Body of pancreas (tissue), 4 donors: ENCODE results near the gene SLAMF7. TPM values are rescaled to one million over a fixed set of nuclear protein-coding genes. Genes with fewer than 3 reads are reported as not detected.

Experiments used
- ATAC-seq: fragments of 150-250 bp; one replicate; pipeline ENCODE4 v1.9.1; 2016
- DNase-seq, 4 donors: peaks; one replicate each; pipeline ENCODE4 v3.0.0-alpha.2; 2019
- H3K27ac ChIP-seq, 4 donors: fragments of 200-600 bp; sonication (generic); 1 replicate in 3 of 4; 2 replicates in 1 of 4; pipeline versions ENCODE4 v1.5.1 to v1.6.1; 2016 to 2019; ENCODE audit warnings: mild to moderate bottlenecking in 1 of 4, mixed read lengths in 1 of 4, moderate library complexity in 1 of 4
- H3K27me3 ChIP-seq, 2 donors: fragments of 200-600 bp; sonication (generic); one replicate each; pipeline ENCODE4 v1.6.0; 2016; ENCODE audit warnings: mild to moderate bottlenecking in 1 of 2
- H3K36me3 ChIP-seq, 2 donors: fragments of 200-600 bp; sonication (generic); replicated peaks in 1 of 2; 2 replicates each; pipeline ENCODE4 v1.5.1; 2016; ENCODE audit warnings: low read depth in 2 of 2; ENCODE audit not compliant: insufficient read depth in 1 of 2
- H3K4me1 ChIP-seq: fragments of 200-600 bp; sonication (generic); one replicate; pipeline ENCODE4 v1.6.0; 2016
- H3K4me3 ChIP-seq, 2 donors: fragments of 200-600 bp; sonication (generic); 1 replicate in 1 of 2; 2 replicates in 1 of 2; pipeline ENCODE4 v1.5.1; 2016 to 2019
- H3K9me3 ChIP-seq, 3 donors: fragments of 200-600 bp; sonication (generic); 1 replicate in 2 of 3; 2 replicates in 1 of 3; pipeline ENCODE4 v1.5.1; 2016
- CTCF ChIP-seq, 7 experiments: fragments of 450-650 bp in 4 of 7; fragments of 200-600 bp in 3 of 7; sonication (generic) in 3 of 7; IDR thresholded peaks; one replicate each; pipeline ENCODE4 v1.5.1; 2016 to 2019; ENCODE audit warnings: antibody characterized with exemption in 7 of 7
- POLR2A ChIP-seq, 3 donors: fragments of 450-650 bp; IDR thresholded peaks; one replicate each; pipeline ENCODE4 v1.6.1; 2016; ENCODE audit warnings: antibody characterized with exemption in 3 of 3, mild to moderate bottlenecking in 2 of 3
- WGBS, 2 donors: methylation state at CpG; one replicate each; pipeline ENCODE4 v1.1.5; 2017; 5-methylcytosine and 5-hydroxymethylcytosine counted together
- intact Hi-C: fragments of 100-400 bp; cut with DNase I; formaldehyde crosslinking; loops from one replicate; pipeline ENCODE4 v1.15.1; 2023
- total RNA-seq, 2 donors: library from RNA; depleted of rRNA; stranded (reverse); fragments of >200 nt; gene quantifications; one replicate each; pipeline ENCODE4 v1.1.0, GENCODE V29; 2016

The SLAMF7 gene
- total RNA-seq, 2 donors from 2014 or later, result 0.26 to 1.3 TPM

DNA sequence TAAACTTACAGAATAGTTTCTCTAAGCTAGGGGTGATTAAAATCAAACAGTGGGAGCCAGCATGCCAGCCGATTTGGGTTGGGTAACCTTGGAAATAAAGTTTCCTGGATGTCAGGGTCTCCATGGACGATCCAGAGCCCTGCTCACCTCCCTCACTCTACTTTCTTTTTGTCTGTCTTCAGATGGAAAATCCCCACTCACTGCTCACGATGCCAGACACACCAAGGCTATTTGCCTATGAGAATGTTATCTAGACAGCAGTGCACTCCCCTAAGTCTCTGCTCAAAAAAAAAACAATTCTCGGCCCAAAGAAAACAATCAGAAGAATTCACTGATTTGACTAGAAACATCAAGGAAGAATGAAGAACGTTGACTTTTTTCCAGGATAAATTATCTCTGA, 13.9 kb downstream of the SLAMF7 start:
- no peaks in the 10 kb centered on the region for H3K36me3 ChIP-seq
- no peak for TF ChIP-seq POLR2A (IDR thresholded peaks at IDR 0.05)
- TF ChIP-seq CTCF (IDR thresholded peaks at IDR 0.05), result no peak
- no peak for ATAC-seq

DNA sequence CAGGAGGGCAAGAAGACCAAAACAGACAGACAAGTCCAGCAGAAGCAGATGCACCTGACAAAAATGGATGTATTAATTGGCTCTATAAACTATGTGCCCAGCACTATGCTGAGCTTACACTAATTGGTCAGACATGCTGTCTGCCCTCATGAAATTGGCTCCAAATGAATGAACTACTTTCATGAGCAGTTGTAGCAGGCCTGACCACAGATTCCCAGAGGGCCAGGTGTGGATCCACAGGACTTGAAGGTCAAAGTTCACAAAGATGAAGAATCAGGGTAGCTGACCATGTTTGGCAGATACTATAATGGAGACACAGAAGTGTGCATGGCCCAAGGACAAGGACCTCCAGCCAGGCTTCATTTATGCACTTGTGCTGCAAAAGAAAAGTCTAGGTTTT, 14.5 kb downstream of the SLAMF7 start:
- intact Hi-C loops, result no loop called here
- Histone ChIP-seq H3K27ac (no peak overlapping the region), H3K4me3 (no peak overlapping the region), H3K4me1 (no peaks in the 10 kb centered on the region), H3K27me3 (no peaks in the 10 kb centered on the region), H3K9me3 (no peaks in the 10 kb centered on the region), H3K36me3 (no peaks in the 10 kb centered on the region)
- TF ChIP-seq CTCF (IDR thresholded peaks at IDR 0.05) (no peak), POLR2A (IDR thresholded peaks at IDR 0.05) (no peak)
- no peak for ATAC-seq
- no peak for DNase-seq

More for the DNA sequence above, 13.9 kb downstream of the SLAMF7 start:
- DNase-seq, result no peak
- Histone ChIP-seq H3K4me1 (no peaks in the 10 kb centered on the region), H3K9me3 (no peaks in the 10 kb centered on the region), H3K27ac (no peak overlapping the region), H3K4me3 (no peak overlapping the region), H3K27me3 (no peaks in the 10 kb centered on the region)
- WGBS, 2 donors, result 13 to 30% methylated on average over 5 of the region's 5 CpGs
- intact Hi-C loops, result no loop called here

GRCh38 chr1:160755461-160755860, 16.4 kb downstream of the SLAMF7 start:
- H3K36me3 ChIP-seq, result no peaks in the 10 kb centered on the region
- no peaks in the 10 kb centered on the region for H3K9me3 ChIP-seq
- no peak for TF ChIP-seq CTCF (IDR thresholded peaks at IDR 0.05)
- TF ChIP-seq POLR2A (IDR thresholded peaks at IDR 0.05), result no peak
- no peaks in the 10 kb centered on the region for H3K4me1 ChIP-seq
- no peak overlapping the region for H3K27ac ChIP-seq
- no peak overlapping the region for H3K4me3 ChIP-seq
- WGBS, 2 donors, result 78 to 84% methylated on average over 2 of the region's 2 CpGs
- intact Hi-C loops, result no loop called here
- H3K27me3 ChIP-seq, result no peaks in the 10 kb centered on the region
- DNase-seq (no peak), ATAC-seq (no peak)

DNA sequence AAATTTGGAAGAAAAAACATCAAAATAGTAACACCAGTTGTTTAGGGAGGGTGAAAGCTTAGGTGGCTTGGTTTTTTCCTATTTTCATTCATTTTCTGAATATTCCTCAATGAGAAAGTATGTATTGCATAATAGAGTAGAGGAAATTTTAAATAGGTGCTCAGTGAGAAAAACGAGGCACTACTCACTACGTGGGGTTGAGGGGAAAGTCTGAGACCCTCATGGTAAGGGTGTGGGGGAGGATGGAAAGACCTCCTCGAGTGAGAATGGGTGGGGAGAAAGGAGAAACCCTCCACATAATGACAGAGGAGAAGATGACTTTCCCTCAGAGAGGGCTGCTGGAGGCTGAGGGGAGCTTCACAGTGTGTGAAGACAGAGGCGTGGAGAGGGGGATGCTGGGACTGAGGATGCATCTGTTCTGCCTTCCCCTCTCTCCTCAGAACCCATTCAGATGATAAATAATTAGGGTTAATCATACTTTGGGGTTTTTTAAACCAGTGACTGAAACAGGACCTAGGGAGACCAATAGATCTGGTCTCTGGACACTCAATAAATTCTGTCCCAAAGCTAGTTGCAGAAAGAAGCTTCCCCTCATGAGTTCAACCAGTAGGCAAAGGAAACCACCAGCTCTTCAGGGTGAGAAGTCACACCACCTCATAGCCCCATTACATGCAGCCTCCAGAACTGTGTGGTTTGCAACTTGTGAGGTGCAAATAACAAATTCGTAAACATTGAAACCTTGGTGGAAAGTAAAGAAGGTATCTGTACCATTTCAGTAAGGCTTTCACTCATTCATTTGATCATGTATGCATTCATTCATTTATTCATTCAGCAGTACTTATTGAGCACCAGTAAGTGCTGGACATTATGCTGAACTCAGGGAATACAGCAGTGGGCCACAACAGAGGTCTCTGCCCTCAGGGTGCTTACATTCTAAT, 17.1 kb downstream of the SLAMF7 start:
- no peak overlapping the region for H3K4me3 ChIP-seq
- no peaks in the 10 kb centered on the region for H3K9me3 ChIP-seq
- intact Hi-C loops, result no loop called here
- DNase-seq, result no peak
- WGBS, 2 donors, result 57 to 68% methylated on average over 5 of the region's 5 CpGs
- H3K27me3 ChIP-seq, result no peaks in the 10 kb centered on the region
- ATAC-seq, result no peak
- no peak overlapping the region for H3K27ac ChIP-seq
- H3K36me3 ChIP-seq, result no peaks in the 10 kb centered on the region
- no peaks in the 10 kb centered on the region for H3K4me1 ChIP-seq
- TF ChIP-seq CTCF (IDR thresholded peaks at IDR 0.05) (no peak), POLR2A (IDR thresholded peaks at IDR 0.05) (no peak)

- H3K36me3 ChIP-seq, result no peaks in the 10 kb centered on the region
- TF ChIP-seq CTCF (IDR thresholded peaks at IDR 0.05), result no peak
- no peaks in the 10 kb centered on the region for H3K9me3 ChIP-seq
- intact Hi-C loops, result no loop called here
- no peaks in the 10 kb centered on the region for H3K27me3 ChIP-seq
- no peak overlapping the region for H3K27ac ChIP-seq
- DNase-seq (no peak), ATAC-seq (no peak)
- 84 to 85% methylated on average over 2 of the region's 2 CpGs for WGBS, 2 donors
- no peaks in the 10 kb centered on the region for H3K4me1 ChIP-seq
- no peak overlapping the region for H3K4me3 ChIP-seq
These were observed 17.8 kb downstream of the SLAMF7 start for GRCh38 chr1:160756849-160757201.
